SK-N-SH (cell line): ENCODE results near the gene CIAO3. TPM values are rescaled to one million over a fixed set of nuclear protein-coding genes. Genes with fewer than 3 reads are reported as not detected.

Source experiments
- CTCF ChIA-PET: fragments of 300-600, 350-600 bp; formaldehyde crosslinking; extraction: SDS; loops from one replicate; lab custom pipeline; 2021; lab: Yijun Ruan, JAX
- POLR2A ChIA-PET: fragments of 350-600 bp; sonication (Branson Sonifier 250); formaldehyde crosslinking; extraction: SDS; loops from one replicate; lab custom pipeline; 2020; ENCODE audit warnings: antibody characterized with exemption, inconsistent platforms; lab: Yijun Ruan, JAX
- DNase-seq: peaks from one replicate; pipeline ENCODE4 v3.0.0; 2012
- H2AFZ ChIP-seq: fragments of 200-600 bp; sonication (generic); 2 replicates; pipeline ENCODE4 v1.8.1; 2016; ENCODE audit warnings: antibody characterized with exemption, mild to moderate bottlenecking, low read depth
- H3F3A ChIP-seq: fragments of 200-600 bp; sonication (generic); replicated peaks from 2 replicates; pipeline ENCODE3; 2016; ENCODE audit warnings: antibody characterized with exemption, mild to moderate bottlenecking; ENCODE audit not compliant: insufficient read depth
- H3K27ac ChIP-seq, 2 experiments: fragments of 200-500 bp in 1 of 2; fragments of 200-600 bp in 1 of 2; sonication (Bioruptor generic) in 1 of 2; sonication (generic), shearing (Covaris generic) in 1 of 2; 2 replicates each; pipeline versions ENCODE4 v1.5.1 to v1.6.1; 2014 to 2016; ENCODE audit warnings: low read depth in 2 of 2, inconsistent platforms in 1 of 2, low read length in 1 of 2, mild to moderate bottlenecking in 1 of 2, mixed read lengths in 1 of 2
- H3K27me3 ChIP-seq: fragments of 200-600 bp; sonication (generic), shearing (Covaris generic); 2 replicates; pipeline ENCODE4 v1.6.1; 2016; ENCODE audit warnings: mixed run types; ENCODE audit not compliant: insufficient read depth
- H3K36me3 ChIP-seq, 2 experiments: fragments of 200-500 bp in 1 of 2; fragments of 200-600 bp in 1 of 2; sonication (Bioruptor generic) in 1 of 2; sonication (generic) in 1 of 2; replicated peaks in 1 of 2; 2 replicates each; pipeline versions ENCODE3 to v1.5.1; 2014 to 2016; ENCODE audit warnings: low read length in 1 of 2, mild to moderate bottlenecking in 1 of 2; ENCODE audit not compliant: insufficient read depth in 2 of 2, control insufficient read depth in 1 of 2
- H3K4me1 ChIP-seq, 2 experiments: fragments of 200-500 bp in 1 of 2; fragments of 200-600 bp in 1 of 2; sonication (Bioruptor generic) in 1 of 2; sonication (generic), shearing (Covaris generic) in 1 of 2; 2 replicates each; pipeline versions ENCODE4 v1.5.1 to v1.6.1; 2014 to 2016; ENCODE audit warnings: low read depth in 1 of 2, low read length in 1 of 2, mixed run types in 1 of 2; ENCODE audit not compliant: insufficient read depth in 2 of 2, control insufficient read depth in 1 of 2
- H3K4me2 ChIP-seq: fragments of 200-600 bp; sonication (generic), shearing (Covaris generic); 2 replicates; pipeline ENCODE4 v1.6.1; 2017; ENCODE audit warnings: mixed run types
- H3K4me3 ChIP-seq, 2 experiments: fragments of 200-500 bp in 1 of 2; fragments of 200-600 bp in 1 of 2; sonication (Bioruptor generic) in 1 of 2; sonication (generic), shearing (Covaris generic) in 1 of 2; 2 replicates each; pipeline versions ENCODE4 v1.5.1 to v1.8.1; 2014 to 2016; ENCODE audit warnings: low read depth in 2 of 2, inconsistent platforms in 1 of 2, low read length in 1 of 2, mild to moderate bottlenecking in 1 of 2, mixed read lengths in 1 of 2, moderate library complexity in 1 of 2
- H3K79me2 ChIP-seq: fragments of 200-600 bp; sonication (generic); 2 replicates; pipeline ENCODE4 v1.8.1; 2017; ENCODE audit warnings: mild to moderate bottlenecking; ENCODE audit not compliant: insufficient read depth
- H3K9ac ChIP-seq: fragments of 200-600 bp; sonication (generic); 2 replicates; pipeline ENCODE4 v1.6.1; 2017; ENCODE audit warnings: mixed run types
- H3K9me2 ChIP-seq: fragments of 200-600 bp; sonication (generic); 2 replicates; pipeline ENCODE4 v1.6.1; 2017; ENCODE audit warnings: mixed run types
- H3K9me3 ChIP-seq: fragments of 200-600 bp; sonication (generic); 2 replicates; pipeline ENCODE4 v1.6.1; 2017; ENCODE audit warnings: mixed run types, mild to moderate bottlenecking, moderate library complexity
- H4K20me1 ChIP-seq: fragments of 200-600 bp; sonication (generic); 2 replicates; pipeline ENCODE4 v1.6.1; 2017; ENCODE audit warnings: mild to moderate bottlenecking, mixed run types; ENCODE audit not compliant: insufficient read depth
- ELF1 ChIP-seq: IDR thresholded peaks from 2 replicates; pipeline ENCODE4 v1.4.0; 2012
- EZH2phosphoT487 ChIP-seq: fragments of 200-600 bp; sonication (generic); IDR thresholded peaks from 2 replicates; pipeline ENCODE4 v1.6.1; 2017; ENCODE audit warnings: low read depth, mixed run types, mild to moderate bottlenecking, antibody characterized with exemption, moderate library complexity, borderline replicate concordance
- FOXM1 ChIP-seq: IDR thresholded peaks from 2 replicates; pipeline ENCODE4 v1.4.0; 2012; ENCODE audit warnings: low read depth, mild to moderate bottlenecking
- GABPA ChIP-seq: IDR thresholded peaks from 2 replicates; pipeline ENCODE4 v1.4.0; 2012; ENCODE audit warnings: low read depth, mild to moderate bottlenecking
- GATA2 ChIP-seq: sonication (generic); formaldehyde crosslinking; IDR thresholded peaks from 2 replicates; pipeline ENCODE4 v1.5.0; 2020; ENCODE audit warnings: mild to moderate bottlenecking, missing genetic modification reagents
- IRF3 ChIP-seq: fragments of 150-350 bp; IDR thresholded peaks from 2 replicates; pipeline ENCODE4 v1.6.1; 2016; ENCODE audit warnings: mild to moderate bottlenecking, low read depth, low read length
- NFIC ChIP-seq: IDR thresholded peaks from 2 replicates; pipeline ENCODE4 v1.4.0; 2012; ENCODE audit warnings: borderline replicate concordance
- RXRA ChIP-seq: IDR thresholded peaks from 2 replicates; pipeline ENCODE4 v1.4.0; 2012; ENCODE audit warnings: low read depth, mild to moderate bottlenecking, borderline replicate concordance
- SIN3A ChIP-seq: IDR thresholded peaks from 2 replicates; pipeline ENCODE4 v1.6.1; 2012; ENCODE audit warnings: low read depth, mild to moderate bottlenecking, low read length, moderate library complexity, borderline replicate concordance
- USF1 ChIP-seq: IDR thresholded peaks from 2 replicates; pipeline ENCODE4 v1.4.0; 2012; ENCODE audit warnings: low read depth, borderline replicate concordance
- WGBS: methylation state at CpG from one replicate; pipeline ENCODE4 v1.1.6; 2017; ENCODE audit warnings: low lambda C conversion rate; 5-methylcytosine and 5-hydroxymethylcytosine counted together
- polyA plus RNA-seq, 3 experiments: library from polyadenylated mRNA; depleted of rRNA; stranded (reverse); fragments of >200 nt; gene quantifications; 2 replicates each; pipeline ENCODE4 v1.2.3, GENCODE V29; 2012

The CIAO3 gene
- polyA plus RNA-seq, 1 of the 3 experiments (the other 2 are of a cell fraction), result 14.4 TPM

- DNase-seq, result no peak
- no peaks in the 10 kb centered on the region for H3K9me3 ChIP-seq
These were observed 3.8 kb downstream of the CIAO3 start for GRCh38 chr16:736936-737481.

GRCh38 chr16:735982-736453 lies 4.8 kb downstream of the CIAO3 start:
- Histone ChIP-seq H3K79me2 (peaks cover 14% of the 10 kb centered on the region), H3K27ac (no peak overlapping the region), H3K4me1 (peaks cover 0 to 8% of the 10 kb centered on the region in 2 experiments; a peak in 1 of 4 replicates), H4K20me1 (no peaks in the 10 kb centered on the region), H3K9ac (no peak overlapping the region), H3K36me3 (peaks cover 0 to 40% of the 10 kb centered on the region in 2 experiments), H3K4me2 (no peak overlapping the region)
- POLR2A ChIA-PET, result no interaction called here
- TF ChIP-seq USF1, result no peak
- no peak for TF ChIP-seq IRF3
- TF ChIP-seq EZH2phosphoT487, result no peak
- no peak for TF ChIP-seq NFIC
- TF ChIP-seq, all 33 proteins: peak for 0
- no peaks in the 10 kb centered on the region for H3K9me2 ChIP-seq
- H3F3A ChIP-seq, result peaks cover 4% of the 10 kb centered on the region
- H3K4me3 ChIP-seq, result no peak overlapping the region
- no peak for DNase-seq
- CTCF ChIA-PET, result interaction anchor here (2.2 to 20.3 kb wide), 2 partner anchors 9 to 23 kb away, joined by 6 to 358 read pairs; partner anchors contain the start of genes ANTKMT, FBXL16 and METRN
- no peaks in the 10 kb centered on the region for H3K9me3 ChIP-seq
- 92% methylated on average over 11 of the region's 13 CpGs for WGBS
- no peak overlapping the region for H2AFZ ChIP-seq
- no peaks in the 10 kb centered on the region for H3K27me3 ChIP-seq

More at GRCh38 chr16:736936-737481, 3.8 kb downstream of the CIAO3 start:
- H3K36me3 ChIP-seq, result peaks cover 0 to 37% of the 10 kb centered on the region in 2 experiments
- H3K27ac ChIP-seq, result no peak overlapping the region
- H3K4me2 ChIP-seq, result no peak overlapping the region
- WGBS, result 96% methylated on average over 29 of the region's 29 CpGs
- TF ChIP-seq EZH2phosphoT487, result no peak
- TF ChIP-seq GABPA, result no peak
- TF ChIP-seq NFIC, result no peak
- no peak for TF ChIP-seq RXRA
- TF ChIP-seq FOXM1, result no peak
- no peak for TF ChIP-seq ELF1
- no peak for TF ChIP-seq GATA2 (CRISPR knock-in tag)
- no peak for TF ChIP-seq SIN3A
- peaks cover 4% of the 10 kb centered on the region for H3F3A ChIP-seq
- H3K9me2 ChIP-seq, result no peaks in the 10 kb centered on the region
- H4K20me1 ChIP-seq, result no peaks in the 10 kb centered on the region
- peaks cover 0 to 10% of the 10 kb centered on the region in 2 experiments; a peak in 1 of 4 replicates for H3K4me1 ChIP-seq
- CTCF ChIA-PET, result interaction anchor here (0.6 to 20.3 kb wide), 3 partner anchors 8 to 55 kb away, joined by 3 to 358 read pairs (median 6); partner anchors contain the start of genes ANTKMT, FBXL16 and METRN
- H3K79me2 ChIP-seq, result peaks cover 14% of the 10 kb centered on the region
- no peaks in the 10 kb centered on the region for H3K27me3 ChIP-seq
- no peak overlapping the region for H3K4me3 ChIP-seq
- POLR2A ChIA-PET, result interaction anchor here (0.9 kb wide), 1 partner anchor 8 kb away, joined by 3 read pairs; no protein-coding TSS in a partner anchor
- H3K9ac ChIP-seq, result no peak overlapping the region
- no peak overlapping the region for H2AFZ ChIP-seq
